Measurements from ENCODE around the gene GPR101. TPM values are rescaled to one million over a fixed set of nuclear protein-coding genes. Genes with fewer than 3 reads are reported as not detected.

GPR101 gene
- polyA plus RNA-seq (ENCODE audit: insufficient read length in 4 of 4), result not detected

GRCh38 chrX:137033774-137034507 is at the start of gene GPR101:
TSS of gene GPR101 (minus strand) at chrX:137033995. CDS start at chrX:137031674, 2,321 bp downstream.
- no peak for DNase-seq (ENCODE audit: low read depth in 4 of 4, low spot score in 2 of 4)

GRCh38 chrX:137081239-137081638 is 47.4 kb upstream of the GPR101 start:
- DNase-seq (ENCODE audit: low read depth in 4 of 4, low spot score in 2 of 4), result no peak

GRCh38 chrX:137072396-137072795 is 38.6 kb upstream of the GPR101 start:
- DNase-seq (ENCODE audit: low read depth in 4 of 4, low spot score in 2 of 4), result no peak

GRCh38 chrX:137071596-137071995 is 37.8 kb upstream of the GPR101 start:
- no peak for DNase-seq (ENCODE audit: low read depth in 4 of 4, low spot score in 2 of 4)

- DNase-seq (ENCODE audit: low read depth in 4 of 4, low spot score in 2 of 4), result no peak
Observed at GRCh38 chrX:137067147-137067546, 33.4 kb upstream of the GPR101 start.

- no peak for DNase-seq (ENCODE audit: low read depth in 4 of 4, low spot score in 2 of 4)
Observed at GRCh38 chrX:137062915-137063617, 29.3 kb upstream of the GPR101 start.

- no peak for DNase-seq (ENCODE audit: low read depth in 4 of 4, low spot score in 2 of 4)
Observed at GRCh38 chrX:137058339-137059127, 24.7 kb upstream of the GPR101 start.

GRCh38 chrX:137052643-137053235 is 18.9 kb upstream of the GPR101 start:
- DNase-seq (ENCODE audit: low read depth in 4 of 4, low spot score in 2 of 4), result no peak

GRCh38 chrX:137051978-137052642 is 18.3 kb upstream of the GPR101 start:
- DNase-seq (ENCODE audit: low read depth in 4 of 4, low spot score in 2 of 4), result peak in 2 of 4 donors; percentile 34 to 36

GRCh38 chrX:137044893-137045292 is 11.1 kb upstream of the GPR101 start:
- no peak for DNase-seq (ENCODE audit: low read depth in 4 of 4, low spot score in 2 of 4)

- no peak for DNase-seq (ENCODE audit: low read depth in 4 of 4, low spot score in 2 of 4)
Observed at GRCh38 chrX:137043736-137044135, 9.9 kb upstream of the GPR101 start.

- no peak for DNase-seq (ENCODE audit: low read depth in 4 of 4, low spot score in 2 of 4)
Observed at GRCh38 chrX:137041329-137041728, 7.5 kb upstream of the GPR101 start.

GRCh38 chrX:137040113-137040794 is 6.5 kb upstream of the GPR101 start:
- DNase-seq (ENCODE audit: low read depth in 4 of 4, low spot score in 2 of 4), result no peak

- DNase-seq (ENCODE audit: low read depth in 4 of 4, low spot score in 2 of 4), result no peak
Observed at GRCh38 chrX:137034508-137034872, 695 bp upstream of the GPR101 start.

- no peak for DNase-seq (ENCODE audit: low read depth in 4 of 4, low spot score in 2 of 4)
Observed at GRCh38 chrX:137032841-137033773, 688 bp downstream of the GPR101 start.

GRCh38 chrX:137032341-137032694 is 1.5 kb downstream of the GPR101 start:
- no peak for DNase-seq (ENCODE audit: low read depth in 4 of 4, low spot score in 2 of 4)

GRCh38 chrX:137031517-137032340 is 2.1 kb downstream of the GPR101 start:
- no peak for DNase-seq (ENCODE audit: low read depth in 4 of 4, low spot score in 2 of 4)

- DNase-seq (ENCODE audit: low read depth in 4 of 4, low spot score in 2 of 4), result no peak
Observed at GRCh38 chrX:137031039-137031438, 2.8 kb downstream of the GPR101 start.
